Smooth muscle cell (in vitro differentiated cells): Measurements from ENCODE around the gene ARHGAP45. TPM values are rescaled to one million over a fixed set of nuclear protein-coding genes. Genes with fewer than 3 reads are reported as not detected.
A peak's percentile ranks its signal among the peaks of the same experiment; 100 is the strongest.

Experiments used
- DNase-seq: peaks from one replicate; lab custom pipeline; 2025; ENCODE audit not compliant: unreplicated experiment; lab: John Stamatoyannopoulos, UW
- H2AFZ ChIP-seq: fragments of 200-600 bp; sonication (generic); 2 replicates; pipeline ENCODE4 v1.6.0; 2016; ENCODE audit warnings: antibody characterized with exemption, low read depth, mild to moderate bottlenecking
- H3F3A ChIP-seq: fragments of 200-600 bp; sonication (generic); 2 replicates; pipeline ENCODE4 v1.6.0; 2017; ENCODE audit warnings: antibody characterized with exemption, low read depth
- H3K27ac ChIP-seq: fragments of 200-600 bp; sonication (generic); 2 replicates; pipeline ENCODE4 v1.5.1; 2016; ENCODE audit warnings: low read depth, mild to moderate bottlenecking
- H3K27me3 ChIP-seq: fragments of 200-600 bp; sonication (generic); 2 replicates; pipeline ENCODE4 v1.6.1; 2016; ENCODE audit warnings: low read depth, mild to moderate bottlenecking
- H3K36me3 ChIP-seq: fragments of 200-600 bp; sonication (generic); 2 replicates; pipeline ENCODE4 v1.5.1; 2016; ENCODE audit warnings: low read depth
- H3K4me1 ChIP-seq: fragments of 200-600 bp; sonication (generic); 2 replicates; pipeline ENCODE4 v1.5.1; 2016; ENCODE audit warnings: low read depth
- H3K4me2 ChIP-seq: fragments of 200-600 bp; sonication (generic); 2 replicates; pipeline ENCODE4 v1.6.0; 2016; ENCODE audit warnings: mild to moderate bottlenecking
- H3K4me3 ChIP-seq: fragments of 200-600 bp; sonication (generic); 2 replicates; pipeline ENCODE4 v1.5.1; 2016; ENCODE audit warnings: mild to moderate bottlenecking
- H3K79me2 ChIP-seq: fragments of 200-600 bp; sonication (generic); 2 replicates; pipeline ENCODE4 v1.6.0; 2016; ENCODE audit warnings: low read depth, mild to moderate bottlenecking
- H3K9ac ChIP-seq: fragments of 200-600 bp; sonication (generic); 2 replicates; pipeline ENCODE4 v1.6.0; 2016; ENCODE audit warnings: low read depth
- H3K9me3 ChIP-seq: fragments of 200-600 bp; sonication (generic); replicated peaks from 2 replicates; pipeline ENCODE4 v1.5.1; 2016; ENCODE audit warnings: low read depth
- H4K20me1 ChIP-seq: fragments of 200-600 bp; sonication (generic); 2 replicates; pipeline ENCODE4 v1.6.0; 2016; ENCODE audit warnings: low read depth
- CTCF ChIP-seq: fragments of 200-600 bp; sonication (generic); IDR thresholded peaks from 2 replicates; pipeline ENCODE4 v1.5.1; 2017; ENCODE audit warnings: borderline replicate concordance, mild to moderate bottlenecking, antibody characterized with exemption; ENCODE audit not compliant: insufficient read depth, poor library complexity, severe bottlenecking
- WGBS: methylation state at CpG from one replicate; pipeline ENCODE4 v1.1.7; 2016; ENCODE audit warnings: low lambda C conversion rate; 5-methylcytosine and 5-hydroxymethylcytosine counted together
- polyA plus RNA-seq: library from polyadenylated mRNA; unstranded; fragments of >200 nt; fragmentation: Nextera tagmentation; extraction: Ambion mirVana; gene quantifications from 2 replicates; pipeline ENCODE4 v1.2.1, GENCODE V29; 2016
- total RNA-seq: library from RNA; depleted of rRNA; stranded (reverse); fragments of >200 nt; gene quantifications from 2 replicates; pipeline ENCODE4 v1.2.3, GENCODE V29; 2014

Gene ARHGAP45
- total and polyA plus RNA-seq, 2 experiments from 2014 or later = 4.4 to 8.0 TPM

GRCh38 chr19:1111641-1112267 lies 44.8 kb downstream of the ARHGAP45 start:
- Histone ChIP-seq H3K79me2 (no peaks in the 10 kb centered on the region), H3K27me3 (no peaks in the 10 kb centered on the region), H2AFZ (no peak overlapping the region), H4K20me1 (peaks cover 12% of the 10 kb centered on the region), H3K4me1 (no peaks in the 10 kb centered on the region), H3K4me2 (no peak overlapping the region), H3F3A (peaks cover 27% of the 10 kb centered on the region), H3K27ac (no peak overlapping the region), H3K9me3 (no peaks in the 10 kb centered on the region), H3K4me3 (no peak overlapping the region), H3K36me3 (no peaks in the 10 kb centered on the region), H3K9ac (no peak overlapping the region)
- no peak for TF ChIP-seq CTCF
- WGBS = 90% methylated on average over 11 of the region's 18 CpGs
- DNase-seq = no peak

GRCh38 chr19:1112268-1113029 lies 45.5 kb downstream of the ARHGAP45 start:
- no peaks in the 10 kb centered on the region for H3K79me2 ChIP-seq
- peaks cover 23% of the 10 kb centered on the region for H3F3A ChIP-seq
- H3K9me3 ChIP-seq = no peaks in the 10 kb centered on the region
- 86% methylated on average over 62 of the region's 71 CpGs for WGBS
- H3K27me3 ChIP-seq = no peaks in the 10 kb centered on the region
- TF ChIP-seq CTCF = no peak
- H2AFZ ChIP-seq = no peak overlapping the region
- H3K4me2 ChIP-seq = no peak overlapping the region
- H3K9ac ChIP-seq = no peak overlapping the region
- no peaks in the 10 kb centered on the region for H3K36me3 ChIP-seq
- no peak overlapping the region for H3K27ac ChIP-seq
- H3K4me1 ChIP-seq = no peaks in the 10 kb centered on the region
- peaks cover 5% of the 10 kb centered on the region for H4K20me1 ChIP-seq
- no peak overlapping the region for H3K4me3 ChIP-seq
- no peak for DNase-seq

- WGBS = 52% methylated on average over 39 of the region's 44 CpGs
- Histone ChIP-seq H3K79me2 (no peaks in the 10 kb centered on the region), H3K4me2 (peak overlapping the region; percentile 44), H3K27me3 (no peaks in the 10 kb centered on the region), H3K27ac (peak overlapping the region; percentile 56), H3K36me3 (no peaks in the 10 kb centered on the region), H2AFZ (no peak overlapping the region), H3K4me3 (no peak overlapping the region), H4K20me1 (no peaks in the 10 kb centered on the region), H3F3A (peaks cover 19% of the 10 kb centered on the region), H3K9me3 (no peaks in the 10 kb centered on the region), H3K4me1 (no peaks in the 10 kb centered on the region), H3K9ac (no peak overlapping the region)
- peak; percentile 91 for DNase-seq
- TF ChIP-seq CTCF = peak; percentile 80
Observed at GRCh38 chr19:1113030-1113985, 46.3 kb downstream of the ARHGAP45 start.
